Measurements from ENCODE around the gene PNMA5. TPM values are rescaled to one million over a fixed set of nuclear protein-coding genes. Genes with fewer than 3 reads are reported as not detected.

PNMA5 gene
- polyA plus RNA-seq, 1 donor from 2014 or later: 1.4 TPM

DNA sequence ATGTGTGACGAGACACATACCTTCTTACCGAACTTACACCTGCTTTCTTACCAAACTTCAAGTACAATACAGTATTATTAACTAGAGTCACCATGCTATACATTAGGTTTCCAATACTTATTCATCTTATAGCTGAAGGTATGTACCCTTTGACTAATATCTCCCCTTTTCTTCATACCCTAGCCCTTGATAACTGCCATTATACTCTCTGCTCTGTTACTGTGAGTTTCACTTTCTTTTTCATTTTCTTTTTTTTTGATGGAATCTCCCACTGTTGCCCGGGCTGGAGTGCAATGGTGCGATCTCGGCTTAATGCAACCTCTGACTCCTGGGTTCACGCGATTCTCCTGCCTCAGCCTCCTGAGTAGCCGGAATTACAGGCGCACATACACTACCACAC, 3.4 kb upstream of the PNMA5 start:
- no peaks in the 10 kb centered on the region for H3K9me2 ChIP-seq (ENCODE audit: insufficient read depth, low read length)
- no peaks in the 10 kb centered on the region for H3K79me2 ChIP-seq (replicated peaks; ENCODE audit: insufficient read depth, low read length)
- H3K9ac ChIP-seq (ENCODE audit: low read length): no peak overlapping the region
- no peaks in the 10 kb centered on the region for H3K9me3 ChIP-seq (ENCODE audit: low read length)
- H3K36me3 ChIP-seq (ENCODE audit: insufficient read depth, low read length): no peaks in the 10 kb centered on the region
- no peak overlapping the region for H3K27ac ChIP-seq (ENCODE audit: low read length)
- H2AFZ ChIP-seq (ENCODE audit: low read depth, low read length): no peak overlapping the region
- H3F3A ChIP-seq (ENCODE audit: insufficient read depth, low read length, poor library complexity, severe bottlenecking): no peaks in the 10 kb centered on the region
- no peaks in the 10 kb centered on the region for H3K27me3 ChIP-seq (ENCODE audit: insufficient read depth, low read depth, low read length)
- no peaks in the 10 kb centered on the region for H4K20me1 ChIP-seq (ENCODE audit: insufficient read depth)
- no peak overlapping the region for H3K4me3 ChIP-seq (ENCODE audit: low read length)
- no peak for TF ChIP-seq EP300 (conservative IDR thresholded peaks at IDR 0.05; ENCODE audit: poor library complexity, severe bottlenecking)
- no peak for TF ChIP-seq EZH2 (IDR thresholded peaks at IDR 0.05; ENCODE audit: borderline replicate concordance, insufficient read depth, low read length, poor library complexity, severe bottlenecking)
- TF ChIP-seq TAF1 (IDR thresholded peaks at IDR 0.05; ENCODE audit: low read depth): no peak
- TF ChIP-seq MXI1 (conservative IDR thresholded peaks at IDR 0.05; ENCODE audit: poor library complexity, severe bottlenecking): no peak
- TF ChIP-seq, protein P1, sequence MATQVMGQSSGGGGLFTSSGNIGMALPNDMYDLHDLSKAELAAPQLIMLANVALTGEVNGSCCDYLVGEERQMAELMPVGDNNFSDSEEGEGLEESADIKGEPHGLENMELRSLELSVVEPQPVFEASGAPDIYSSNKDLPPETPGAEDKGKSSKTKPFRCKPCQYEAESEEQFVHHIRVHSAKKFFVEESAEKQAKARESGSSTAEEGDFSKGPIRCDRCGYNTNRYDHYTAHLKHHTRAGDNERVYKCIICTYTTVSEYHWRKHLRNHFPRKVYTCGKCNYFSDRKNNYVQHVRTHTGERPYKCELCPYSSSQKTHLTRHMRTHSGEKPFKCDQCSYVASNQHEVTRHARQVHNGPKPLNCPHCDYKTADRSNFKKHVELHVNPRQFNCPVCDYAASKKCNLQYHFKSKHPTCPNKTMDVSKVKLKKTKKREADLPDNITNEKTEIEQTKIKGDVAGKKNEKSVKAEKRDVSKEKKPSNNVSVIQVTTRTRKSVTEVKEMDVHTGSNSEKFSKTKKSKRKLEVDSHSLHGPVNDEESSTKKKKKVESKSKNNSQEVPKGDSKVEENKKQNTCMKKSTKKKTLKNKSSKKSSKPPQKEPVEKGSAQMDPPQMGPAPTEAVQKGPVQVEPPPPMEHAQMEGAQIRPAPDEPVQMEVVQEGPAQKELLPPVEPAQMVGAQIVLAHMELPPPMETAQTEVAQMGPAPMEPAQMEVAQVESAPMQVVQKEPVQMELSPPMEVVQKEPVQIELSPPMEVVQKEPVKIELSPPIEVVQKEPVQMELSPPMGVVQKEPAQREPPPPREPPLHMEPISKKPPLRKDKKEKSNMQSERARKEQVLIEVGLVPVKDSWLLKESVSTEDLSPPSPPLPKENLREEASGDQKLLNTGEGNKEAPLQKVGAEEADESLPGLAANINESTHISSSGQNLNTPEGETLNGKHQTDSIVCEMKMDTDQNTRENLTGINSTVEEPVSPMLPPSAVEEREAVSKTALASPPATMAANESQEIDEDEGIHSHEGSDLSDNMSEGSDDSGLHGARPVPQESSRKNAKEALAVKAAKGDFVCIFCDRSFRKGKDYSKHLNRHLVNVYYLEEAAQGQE (IDR thresholded peaks at IDR 0.05; ENCODE audit: borderline replicate concordance): no peak
- TF ChIP-seq RAD21 (conservative IDR thresholded peaks at IDR 0.05): no peak
- TF ChIP-seq POLR2AphosphoS5 (IDR thresholded peaks at IDR 0.05): no peak
- no peak for TF ChIP-seq SMC3 (conservative IDR thresholded peaks at IDR 0.05; ENCODE audit: poor library complexity)
- TF ChIP-seq, protein P2, sequence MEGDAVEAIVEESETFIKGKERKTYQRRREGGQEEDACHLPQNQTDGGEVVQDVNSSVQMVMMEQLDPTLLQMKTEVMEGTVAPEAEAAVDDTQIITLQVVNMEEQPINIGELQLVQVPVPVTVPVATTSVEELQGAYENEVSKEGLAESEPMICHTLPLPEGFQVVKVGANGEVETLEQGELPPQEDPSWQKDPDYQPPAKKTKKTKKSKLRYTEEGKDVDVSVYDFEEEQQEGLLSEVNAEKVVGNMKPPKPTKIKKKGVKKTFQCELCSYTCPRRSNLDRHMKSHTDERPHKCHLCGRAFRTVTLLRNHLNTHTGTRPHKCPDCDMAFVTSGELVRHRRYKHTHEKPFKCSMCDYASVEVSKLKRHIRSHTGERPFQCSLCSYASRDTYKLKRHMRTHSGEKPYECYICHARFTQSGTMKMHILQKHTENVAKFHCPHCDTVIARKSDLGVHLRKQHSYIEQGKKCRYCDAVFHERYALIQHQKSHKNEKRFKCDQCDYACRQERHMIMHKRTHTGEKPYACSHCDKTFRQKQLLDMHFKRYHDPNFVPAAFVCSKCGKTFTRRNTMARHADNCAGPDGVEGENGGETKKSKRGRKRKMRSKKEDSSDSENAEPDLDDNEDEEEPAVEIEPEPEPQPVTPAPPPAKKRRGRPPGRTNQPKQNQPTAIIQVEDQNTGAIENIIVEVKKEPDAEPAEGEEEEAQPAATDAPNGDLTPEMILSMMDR (IDR thresholded peaks at IDR 0.05; ENCODE audit: poor library complexity, severe bottlenecking): no peak
- no peak overlapping the region for H3K4me2 ChIP-seq (ENCODE audit: low read length)

DNA sequence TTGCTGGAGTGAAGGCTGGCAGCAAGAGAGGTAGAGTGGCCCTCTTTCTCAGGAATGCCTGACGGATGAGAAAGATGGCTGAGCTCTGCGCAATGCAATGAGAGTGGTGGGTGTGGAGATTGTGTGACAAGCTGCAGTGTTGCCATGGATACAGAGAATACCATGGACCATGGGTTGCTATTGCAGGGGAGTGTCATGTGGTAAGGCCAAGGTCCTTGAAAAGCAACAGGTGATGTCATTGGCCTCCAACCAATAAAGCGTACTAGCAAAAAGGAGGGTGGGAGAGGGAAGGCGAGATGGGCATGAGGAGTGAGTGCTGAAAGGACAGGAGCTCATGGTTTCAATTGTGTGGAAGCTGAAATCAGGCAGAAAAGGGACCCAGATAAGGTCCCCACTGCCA, 1.8 kb downstream of the PNMA5 start:
- H3K9me2 ChIP-seq (ENCODE audit: insufficient read depth, low read length): no peaks in the 10 kb centered on the region
- no peaks in the 10 kb centered on the region for H4K20me1 ChIP-seq (ENCODE audit: insufficient read depth)
- no peaks in the 10 kb centered on the region for H3K27me3 ChIP-seq (ENCODE audit: insufficient read depth, low read depth, low read length)
- H3K4me3 ChIP-seq (ENCODE audit: low read length): peak overlapping the region; percentile 5
- H3K36me3 ChIP-seq (ENCODE audit: insufficient read depth, low read length): no peaks in the 10 kb centered on the region
- H3K4me2 ChIP-seq (ENCODE audit: low read length): no peak overlapping the region
- H3K79me2 ChIP-seq (replicated peaks; ENCODE audit: insufficient read depth, low read length): no peaks in the 10 kb centered on the region
- no peak overlapping the region for H3K9ac ChIP-seq (ENCODE audit: low read length)
- no peak overlapping the region for H3K27ac ChIP-seq (ENCODE audit: low read length)
- no peak overlapping the region for H2AFZ ChIP-seq (ENCODE audit: low read depth, low read length)
- H3F3A ChIP-seq (ENCODE audit: insufficient read depth, low read length, poor library complexity, severe bottlenecking): no peaks in the 10 kb centered on the region
- no peaks in the 10 kb centered on the region for H3K9me3 ChIP-seq (ENCODE audit: low read length)
- no peak for TF ChIP-seq TAF1 (IDR thresholded peaks at IDR 0.05; ENCODE audit: low read depth)
- no peak for TF ChIP-seq RAD21 (conservative IDR thresholded peaks at IDR 0.05)
- no peak for TF ChIP-seq SMC3 (conservative IDR thresholded peaks at IDR 0.05; ENCODE audit: poor library complexity)
- TF ChIP-seq, protein P2 (IDR thresholded peaks at IDR 0.05; ENCODE audit: poor library complexity, severe bottlenecking): no peak
- TF ChIP-seq POLR2AphosphoS5 (IDR thresholded peaks at IDR 0.05): no peak
- no peak for TF ChIP-seq EZH2 (IDR thresholded peaks at IDR 0.05; ENCODE audit: borderline replicate concordance, insufficient read depth, low read length, poor library complexity, severe bottlenecking)
- TF ChIP-seq, protein P1 (IDR thresholded peaks at IDR 0.05; ENCODE audit: borderline replicate concordance): no peak
- no peak for TF ChIP-seq MXI1 (conservative IDR thresholded peaks at IDR 0.05; ENCODE audit: poor library complexity, severe bottlenecking)
- no peak for TF ChIP-seq EP300 (conservative IDR thresholded peaks at IDR 0.05; ENCODE audit: poor library complexity, severe bottlenecking)

Measured in neural cell (in vitro differentiated cells).